Caco-2 (cell line): ENCODE results near the gene ASMTL. TPM values are rescaled to one million over a fixed set of nuclear protein-coding genes. Genes with fewer than 3 reads are reported as not detected.

Experiments used
- BruUV-seq: library from RNA; stranded (reverse); fragments of 400-500 nt; replicated peaks from 2 replicates; lab custom pipeline; 2021; lab: Mats Ljungman, UMichigan
- CTCF ChIA-PET: fragments of 300-600 bp; sonication (Branson Sonifier 250); formaldehyde crosslinking; loops from one replicate; lab custom pipeline; 2022; ENCODE audit warnings: antibody characterized with exemption; lab: Charles Lee
- POLR2A ChIA-PET: fragments of 300-600 bp; sonication (Branson Sonifier 250); formaldehyde crosslinking; loops from one replicate; lab custom pipeline; 2022; ENCODE audit warnings: antibody characterized with exemption; lab: Charles Lee
- DNase-seq, 2 experiments: peaks; one replicate each; pipeline versions ENCODE4 v3.0.0 to v3.0.0-alpha.2; 2020 to 2022
- H3K27me3 ChIP-seq: replicated peaks from 2 replicates; pipeline ENCODE4 v1.6.0; 2011; ENCODE audit warnings: low read length; ENCODE audit not compliant: control insufficient read depth, insufficient read depth
- H3K36me3 ChIP-seq: 2 replicates; pipeline ENCODE4 v1.5.1; 2011; ENCODE audit warnings: low read length; ENCODE audit not compliant: control insufficient read depth, insufficient read depth
- H3K4me1 ChIP-seq: fragments of 250-450 bp; sonication (Bioruptor Pico); 2 replicates; pipeline ENCODE4 v1.5.1; 2020; ENCODE audit warnings: mild to moderate bottlenecking
- H3K4me3 ChIP-seq: 2 replicates; pipeline ENCODE4 v1.5.1; 2011; ENCODE audit warnings: low read depth, mild to moderate bottlenecking, control low read depth, low read length
- H3K9me3 ChIP-seq: fragments of 250-450 bp; sonication (Bioruptor Pico); 2 replicates; pipeline ENCODE4 v1.5.1; 2020; ENCODE audit warnings: mild to moderate bottlenecking, moderate library complexity
- H3K27ac Mint-ChIP-seq: one replicate; pipeline ENCODE4 v1.8.0; 2022; ENCODE audit warnings: mixed read lengths; ENCODE audit not compliant: unreplicated experiment
- H3K27me3 Mint-ChIP-seq: one replicate; pipeline ENCODE4 v1.8.0; 2022; ENCODE audit warnings: mixed read lengths; ENCODE audit not compliant: insufficient read depth, unreplicated experiment
- H3K36me3 Mint-ChIP-seq: one replicate; pipeline ENCODE4 v1.8.0; 2022; ENCODE audit warnings: mild to moderate bottlenecking, mixed read lengths; ENCODE audit not compliant: insufficient read depth, unreplicated experiment
- H3K4me1 Mint-ChIP-seq: one replicate; pipeline ENCODE4 v1.8.0; 2022; ENCODE audit warnings: low read depth, mixed read lengths; ENCODE audit not compliant: unreplicated experiment
- H3K4me3 Mint-ChIP-seq: one replicate; pipeline ENCODE4 v1.8.0; 2022; ENCODE audit warnings: mild to moderate bottlenecking, moderate library complexity, mixed read lengths; ENCODE audit not compliant: unreplicated experiment
- H3K9me3 Mint-ChIP-seq: one replicate; pipeline ENCODE4 v1.8.0; 2022; ENCODE audit warnings: mixed read lengths; ENCODE audit not compliant: unreplicated experiment
- CTCF ChIP-seq, 2 experiments: fragments of 200-600 bp in 1 of 2; IDR thresholded peaks; 1 replicate in 1 of 2; 2 replicates in 1 of 2; pipeline versions ENCODE4 v1.5.1 to v1.8.0; 2011 to 2022; ENCODE audit warnings: antibody characterized with exemption in 1 of 2, control low read depth in 1 of 2, inconsistent platforms in 1 of 2, low read depth in 1 of 2, low read length in 1 of 2, mild to moderate bottlenecking in 1 of 2, moderate library complexity in 1 of 2; ENCODE audit not compliant: insufficient read depth in 1 of 2, severe bottlenecking in 1 of 2, unreplicated experiment in 1 of 2
- intact Hi-C: fragments of 100-400 bp; cut with micrococcal nuclease; formaldehyde crosslinking; loops from one replicate; pipeline ENCODE4 v1.10.0; 2022; ENCODE audit not compliant: unreplicated experiment
- total RNA-seq: library from RNA; stranded (reverse); gene quantifications from 2 replicates; pipeline ENCODE4 v1.2.3, GENCODE V29; 2022

ASMTL gene
- total RNA-seq, 1 experiment from 2014 or later, result 17.4 TPM

- H3K36me3 ChIP-seq, result peaks cover 2% of the 10 kb centered on the region; the same call in 1 of the 2 replicates
- Mint-ChIP-seq H3K9me3 (peaks cover 29% of the 10 kb centered on the region), H3K4me1 (peaks cover 9% of the 10 kb centered on the region), H3K36me3 (peaks cover 52% of the 10 kb centered on the region), H3K27ac (peak overlapping the region; percentile 3), H3K27me3 (no peaks in the 10 kb centered on the region), H3K4me3 (peak overlapping the region; percentile 2)
- H3K4me3 ChIP-seq, result no peak overlapping the region
- ChIA-PET POLR2A (no interaction called here), CTCF (no interaction called here)
- no peaks in the 10 kb centered on the region for H3K4me1 ChIP-seq
- no peaks in the 10 kb centered on the region for H3K27me3 ChIP-seq
- TF ChIP-seq CTCF (IDR thresholded peaks at IDR 0.05; ENCODE audit: insufficient read depth in 1 of 2, low read depth in 1 of 2, low read length in 1 of 2, severe bottlenecking in 1 of 2, unreplicated experiment in 1 of 2), result no peak
- no peak for DNase-seq
- intact Hi-C loops, result no loop called here
- no TSS peak for BruUV-seq
- H3K9me3 ChIP-seq, result peaks cover 15% of the 10 kb centered on the region
Measured at GRCh38 chrX:1419545-1420355, 33.0 kb downstream of the ASMTL start.

- Histone ChIP-seq H3K4me3 (no peak overlapping the region), H3K36me3 (peaks cover 2% of the 10 kb centered on the region; the same call in 1 of the 2 replicates), H3K9me3 (peaks cover 15% of the 10 kb centered on the region), H3K4me1 (no peaks in the 10 kb centered on the region), H3K27me3 (no peaks in the 10 kb centered on the region)
- no TSS peak for BruUV-seq
- CTCF ChIA-PET, result no interaction called here
- POLR2A ChIA-PET, result no interaction called here
- no peak for DNase-seq
- TF ChIP-seq CTCF (IDR thresholded peaks at IDR 0.05; ENCODE audit: insufficient read depth in 1 of 2, low read depth in 1 of 2, low read length in 1 of 2, severe bottlenecking in 1 of 2, unreplicated experiment in 1 of 2), result no peak
- peaks cover 22% of the 10 kb centered on the region for H3K9me3 Mint-ChIP-seq
- no peak overlapping the region for H3K27ac Mint-ChIP-seq
- H3K36me3 Mint-ChIP-seq, result peaks cover 49% of the 10 kb centered on the region
- no peaks in the 10 kb centered on the region for H3K27me3 Mint-ChIP-seq
- H3K4me3 Mint-ChIP-seq, result no peak overlapping the region
- H3K4me1 Mint-ChIP-seq, result peaks cover 9% of the 10 kb centered on the region
- intact Hi-C loops, result no loop called here
Measured at GRCh38 chrX:1418901-1419544, 33.7 kb downstream of the ASMTL start.

GRCh38 chrX:1417921-1418771 is 34.6 kb downstream of the ASMTL start:
- DNase-seq, result no peak
- Mint-ChIP-seq H3K4me3 (no peak overlapping the region), H3K9me3 (peaks cover 14% of the 10 kb centered on the region), H3K27ac (no peak overlapping the region), H3K36me3 (peaks cover 49% of the 10 kb centered on the region), H3K27me3 (no peaks in the 10 kb centered on the region), H3K4me1 (peaks cover 9% of the 10 kb centered on the region)
- POLR2A ChIA-PET, result no interaction called here
- H3K36me3 ChIP-seq, result peaks cover 2% of the 10 kb centered on the region; the same call in 1 of the 2 replicates
- BruUV-seq, result no TSS peak
- no peaks in the 10 kb centered on the region for H3K27me3 ChIP-seq
- TF ChIP-seq CTCF (IDR thresholded peaks at IDR 0.05; ENCODE audit: insufficient read depth in 1 of 2, low read depth in 1 of 2, low read length in 1 of 2, severe bottlenecking in 1 of 2, unreplicated experiment in 1 of 2), result no peak
- H3K9me3 ChIP-seq, result peaks cover 15% of the 10 kb centered on the region
- no peaks in the 10 kb centered on the region for H3K4me1 ChIP-seq
- no peak overlapping the region for H3K4me3 ChIP-seq
- intact Hi-C loops, result no loop called here
- CTCF ChIA-PET, result no interaction called here
